LNCaP clone FGC (cell line): Measurements from ENCODE around the gene SVOP.
"Not testable (repeated sequence)": the region's sequence is repeated elsewhere in the genome, so short reads cannot be mapped to it uniquely, and the experiment has no call there.

Source experiments
- DNase-seq: peaks from one replicate; pipeline ENCODE4 v3.0.0-alpha.2; 2011; ENCODE audit warnings: low read depth
- H3K4me3 ChIP-seq: 2 replicates; pipeline ENCODE4 v1.5.1; 2011; ENCODE audit warnings: mild to moderate bottlenecking, low read depth, low read length, control low read depth
- CTCF ChIP-seq: IDR thresholded peaks from 2 replicates; pipeline ENCODE4 v1.5.1; 2012; ENCODE audit warnings: mild to moderate bottlenecking; ENCODE audit not compliant: control insufficient read depth, insufficient read depth; ENCODE audit errors: extremely low read depth

Gene SVOP

GRCh38 chr12:108860443-108860842 lies 160.4 kb downstream of the SVOP start:
- H3K4me3 ChIP-seq, result no peak overlapping the region
- TF ChIP-seq CTCF, result no peak
- no peak for DNase-seq

- no peak for DNase-seq
- H3K4me3 ChIP-seq, result no peak overlapping the region
- no peak for TF ChIP-seq CTCF
These were observed 161.0 kb downstream of the SVOP start for GRCh38 chr12:108859923-108860291.

- H3K4me3 ChIP-seq, DNase-seq: not testable (repeated sequence)
These were observed 161.5 kb downstream of the SVOP start for GRCh38 chr12:108859141-108859922.

GRCh38 chr12:108858311-108859074 lies 162.4 kb downstream of the SVOP start:
- H3K4me3 ChIP-seq, result peak overlapping the region; percentile 44
- no peak for DNase-seq
- no peak for TF ChIP-seq CTCF
